SW480 (cell line): ENCODE measurements around the gene KRT6B.
"Not testable (repeated sequence)": the region's sequence is repeated elsewhere in the genome, so short reads cannot be mapped to it uniquely, and the experiment has no call there.

Experiments used
- DNase-seq: peaks from one replicate; pipeline ENCODE4 v3.0.0-alpha.2; 2016; ENCODE audit warnings: low spot score

KRT6B gene

DNA sequence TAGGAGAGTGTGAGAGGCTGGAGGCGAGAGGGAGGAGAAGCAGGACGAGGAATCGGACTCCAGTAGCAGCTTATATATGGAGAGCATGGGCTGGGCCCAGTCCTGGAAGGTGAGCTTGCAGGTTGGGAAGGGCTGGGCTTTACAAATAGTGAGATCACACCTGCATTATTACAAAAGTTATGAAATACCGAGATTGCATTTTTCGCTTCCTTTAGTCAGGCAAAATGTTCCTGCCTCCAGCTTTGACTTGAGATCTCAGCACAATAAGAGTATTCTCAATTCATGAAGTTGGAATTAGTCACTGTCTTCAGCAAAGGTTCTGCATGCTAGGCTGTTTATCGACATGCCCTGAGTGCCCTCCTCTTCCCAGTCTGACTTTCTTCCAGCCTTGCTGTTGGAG lies at the start of gene KRT6B:
Gene KRT6B, minus strand, starts transcription at position 46 of the 400 bp plus-strand sequence. CDS start 68 bp downstream, outside the sequence.
- DNase-seq = no peak

DNA sequence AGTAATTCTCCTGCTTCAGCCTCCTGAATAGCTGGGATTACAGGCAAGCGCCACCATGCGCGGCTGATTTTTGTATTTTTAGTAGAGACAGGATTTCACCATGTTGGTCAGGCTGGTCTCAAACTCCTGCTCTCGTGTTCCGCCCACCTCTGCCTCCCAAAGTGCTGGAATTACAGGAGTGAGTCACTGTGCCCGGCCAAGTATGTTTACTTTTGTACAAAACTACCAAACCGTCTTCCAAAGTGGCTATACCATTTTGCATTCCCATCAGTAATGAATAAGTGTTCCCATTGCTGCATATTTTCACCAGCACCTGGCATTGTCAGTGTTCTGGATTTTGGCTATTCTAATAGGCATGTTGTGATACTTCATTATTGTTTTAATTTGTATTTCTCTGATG lies 49.5 kb upstream of the KRT6B start:
- DNase-seq = no peak

DNA sequence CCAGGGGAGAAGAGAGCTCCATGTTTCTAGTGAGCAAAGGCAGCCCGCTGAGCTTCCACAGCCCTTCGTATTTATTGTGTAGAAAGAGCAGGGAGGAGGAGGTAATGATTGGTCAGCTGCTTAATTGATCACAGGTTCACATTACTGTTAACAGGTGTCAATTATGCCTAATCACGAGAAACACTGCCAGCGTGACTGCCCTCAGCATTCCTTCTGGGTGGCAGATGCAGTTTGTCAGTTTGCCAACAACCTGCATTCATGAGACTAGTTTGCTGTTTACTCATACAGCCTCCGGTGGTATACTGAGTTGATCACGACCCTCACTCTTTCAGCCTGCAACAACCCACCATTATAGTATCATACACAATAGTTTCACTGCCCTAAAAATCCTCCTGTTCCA lies 48.6 kb upstream of the KRT6B start:
- DNase-seq = not testable (repeated sequence)

DNA sequence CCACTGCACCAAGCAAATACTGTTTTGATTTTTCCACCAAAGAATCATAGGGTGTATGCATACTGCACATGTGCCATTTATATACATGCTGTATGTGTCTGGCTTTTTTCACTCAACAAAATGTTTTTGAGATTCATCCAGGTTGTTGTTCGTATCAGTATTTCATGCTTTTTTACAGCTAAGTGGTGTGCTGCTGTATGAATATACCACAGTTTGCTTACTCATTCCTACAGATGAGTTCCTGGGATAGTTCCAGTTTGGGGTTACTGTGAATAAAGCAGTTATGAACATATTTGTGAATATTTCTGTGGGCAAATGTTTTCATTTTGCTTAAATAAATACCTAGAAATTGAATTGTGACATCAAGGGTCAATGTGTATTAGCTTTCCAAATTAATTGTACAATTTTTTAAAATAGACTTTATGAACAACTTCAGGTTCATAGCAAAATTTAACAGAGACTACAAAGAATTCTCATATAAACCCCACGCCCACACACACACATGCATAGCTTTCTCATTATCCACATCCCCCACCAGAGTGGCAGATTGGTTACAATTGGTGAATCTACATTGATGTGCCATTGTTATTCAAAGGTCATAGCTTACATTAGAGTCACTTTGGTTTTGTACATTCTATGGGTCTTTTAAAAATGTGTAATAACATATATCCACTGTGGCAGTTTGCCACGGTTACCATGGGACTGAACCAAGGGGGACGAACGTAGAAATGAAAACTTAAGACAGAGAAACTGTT lies 48.0 kb upstream of the KRT6B start:
- no peak for DNase-seq

DNA sequence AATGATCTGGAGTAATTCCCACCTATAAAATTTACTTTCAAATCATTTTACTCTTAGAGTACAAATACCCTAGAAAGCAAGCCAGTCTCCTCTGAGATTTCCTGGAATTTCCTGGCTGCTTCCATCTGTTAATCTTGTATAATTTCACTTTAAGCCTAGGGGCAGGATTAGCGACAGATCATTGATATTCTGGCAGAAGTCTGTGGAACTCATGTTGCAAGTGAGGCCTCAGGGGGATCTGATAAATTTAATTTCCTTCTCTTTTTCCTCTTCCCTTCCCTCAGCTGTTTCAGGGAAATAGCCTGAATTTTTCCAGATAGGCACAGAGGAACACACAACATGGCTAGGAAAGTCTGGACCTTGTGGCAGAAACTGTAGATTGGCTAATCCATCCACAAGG lies 47.0 kb upstream of the KRT6B start:
- no peak for DNase-seq

DNA sequence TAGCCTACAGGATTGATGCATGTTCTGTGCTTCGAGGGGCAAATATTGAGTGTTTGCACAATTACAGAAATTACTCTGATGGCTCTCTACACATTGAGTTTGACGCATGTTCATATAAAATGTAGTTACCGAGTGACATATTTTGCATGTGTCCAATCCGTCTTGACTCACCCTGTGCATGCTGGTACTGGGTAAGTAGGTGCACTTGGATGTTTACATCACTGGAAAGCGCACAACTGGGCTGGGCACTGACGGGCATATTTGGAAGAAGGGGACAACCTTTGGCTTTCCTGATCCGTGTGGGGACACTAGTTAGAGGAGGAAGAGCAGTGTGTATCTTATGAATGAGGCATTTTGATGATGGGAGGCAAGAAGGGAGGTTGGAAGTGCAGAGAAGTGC lies 46.0 kb upstream of the KRT6B start:
- DNase-seq = no peak

DNA sequence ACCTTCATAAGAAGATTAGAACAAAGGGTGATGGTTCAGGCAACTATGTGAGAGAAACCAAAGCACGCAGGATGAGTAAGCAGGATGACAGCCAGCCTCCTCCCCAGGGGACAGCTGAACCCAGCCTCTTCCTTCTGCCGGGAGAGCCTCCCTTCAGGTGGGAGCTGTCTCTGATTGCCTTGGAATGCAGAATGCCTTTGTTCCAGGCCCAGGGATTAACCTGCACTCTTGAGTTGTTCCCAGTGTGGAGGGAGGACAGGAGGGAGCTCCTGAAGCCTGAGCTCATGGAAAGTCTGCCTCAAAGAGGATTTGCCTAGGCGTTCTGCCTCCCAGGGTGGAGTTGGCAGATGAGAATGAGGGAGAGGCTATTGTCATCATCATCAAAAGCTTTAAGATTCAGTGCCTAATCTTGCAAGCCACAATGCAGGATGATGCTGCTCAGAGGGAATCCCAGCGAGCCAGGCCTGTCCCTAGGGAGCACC lies 44.7 kb upstream of the KRT6B start:
- DNase-seq = peak; percentile 97

DNA sequence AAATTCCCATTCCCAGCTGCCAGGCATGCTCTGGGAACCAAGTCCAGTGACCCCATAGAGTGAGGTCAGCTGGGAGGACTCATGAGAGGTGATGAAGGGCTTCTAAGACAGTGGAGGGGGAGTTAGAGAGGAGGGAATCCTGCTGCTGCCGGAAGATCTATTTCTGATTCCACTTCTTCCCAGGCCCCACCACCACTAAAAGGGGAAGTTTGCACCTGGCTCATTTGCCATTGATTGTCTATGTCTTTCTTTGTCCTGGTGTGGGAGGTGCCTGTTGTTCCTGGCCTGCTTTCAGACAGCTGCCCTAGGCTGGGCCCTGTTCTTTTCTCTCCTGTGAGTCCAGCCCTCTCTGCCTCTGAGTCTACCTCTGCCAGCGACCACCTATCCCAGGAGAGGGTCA lies 44.1 kb upstream of the KRT6B start:
- DNase-seq = peak; percentile 80

DNA sequence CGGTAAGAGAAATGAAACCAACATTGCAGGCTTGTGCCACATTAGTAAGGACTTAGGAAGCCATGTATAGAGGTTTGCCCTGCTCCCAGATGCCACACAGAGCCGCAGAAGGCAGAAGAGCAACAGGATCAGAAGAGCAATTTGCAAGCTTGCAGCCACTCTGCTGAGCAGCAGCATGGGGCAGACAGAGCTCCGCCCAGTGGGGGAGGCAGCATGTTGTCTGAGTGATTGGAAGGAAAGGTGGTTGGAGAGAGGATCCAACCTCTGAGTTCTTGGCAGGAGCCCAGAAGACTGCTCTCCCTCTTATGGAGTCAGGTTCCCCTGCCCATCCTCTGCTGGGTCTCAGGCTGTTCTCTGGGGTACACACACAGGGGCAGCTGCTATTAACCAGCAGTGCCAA lies 43.4 kb upstream of the KRT6B start:
- DNase-seq = peak; percentile 81

DNA sequence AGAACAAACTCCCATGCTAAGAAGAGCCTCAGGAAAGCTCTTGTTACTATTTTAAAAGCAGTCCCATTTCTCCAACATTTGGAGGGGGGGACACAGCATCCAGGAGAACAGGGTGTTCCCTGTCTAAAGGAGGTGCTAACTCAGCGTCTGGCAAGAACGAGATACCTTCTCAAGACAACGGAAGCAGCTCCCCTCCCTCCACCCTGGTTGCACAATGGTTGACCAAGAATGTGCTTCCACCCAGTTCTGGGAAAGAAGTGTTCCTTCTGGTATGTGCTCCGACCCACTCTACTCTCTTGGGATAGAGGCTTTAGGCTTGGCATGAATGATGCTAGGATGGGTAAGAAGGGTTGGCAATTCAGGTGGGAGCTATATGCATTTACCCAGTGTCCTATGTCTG lies 42.6 kb upstream of the KRT6B start:
- no peak for DNase-seq

DNA sequence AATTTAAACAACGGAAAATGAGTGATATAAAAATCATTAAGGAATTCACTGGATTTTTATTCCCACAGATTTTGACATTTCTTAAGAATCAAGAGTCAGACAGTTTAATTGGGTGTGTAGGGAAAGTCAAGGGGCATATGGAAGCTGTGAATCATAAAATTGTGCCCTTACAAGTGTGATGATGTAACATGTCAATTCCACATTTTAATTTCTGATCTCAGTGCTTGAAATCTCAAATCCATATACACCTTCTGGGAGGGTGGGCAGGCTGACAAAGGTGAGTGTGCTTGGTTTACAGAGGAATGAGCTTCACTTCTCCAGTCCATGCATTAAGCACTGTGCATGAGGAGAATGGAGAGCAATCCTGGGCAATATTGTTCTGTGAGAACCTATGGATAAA lies 42.2 kb upstream of the KRT6B start:
- DNase-seq = no peak

DNA sequence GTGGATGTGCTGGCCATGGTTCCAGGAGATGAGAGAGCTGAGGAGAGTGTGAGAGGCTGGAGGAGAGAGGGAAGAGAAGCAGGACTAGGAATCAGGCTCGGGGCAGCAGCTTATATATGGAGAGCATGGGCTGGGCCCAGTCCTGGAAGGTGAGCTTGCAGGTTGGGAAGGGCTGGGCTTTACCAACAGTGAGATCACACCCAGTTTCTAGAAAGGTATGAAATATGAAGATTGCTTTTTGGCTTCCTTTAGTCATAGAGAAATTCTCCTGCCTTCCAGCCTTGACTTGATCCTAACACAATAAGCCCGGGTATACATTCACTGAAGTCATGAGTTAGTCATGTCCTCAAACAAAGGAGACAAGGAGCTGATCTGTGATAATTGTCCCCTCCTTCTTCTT lies 41.2 kb upstream of the KRT6B start, which contains the start of gene KRT6A:
Gene KRT6A, minus strand, starts transcription at position 86 of the 400 bp plus-strand sequence. Its CDS starts 69 bp downstream, at position 17.
- DNase-seq = no peak

DNA sequence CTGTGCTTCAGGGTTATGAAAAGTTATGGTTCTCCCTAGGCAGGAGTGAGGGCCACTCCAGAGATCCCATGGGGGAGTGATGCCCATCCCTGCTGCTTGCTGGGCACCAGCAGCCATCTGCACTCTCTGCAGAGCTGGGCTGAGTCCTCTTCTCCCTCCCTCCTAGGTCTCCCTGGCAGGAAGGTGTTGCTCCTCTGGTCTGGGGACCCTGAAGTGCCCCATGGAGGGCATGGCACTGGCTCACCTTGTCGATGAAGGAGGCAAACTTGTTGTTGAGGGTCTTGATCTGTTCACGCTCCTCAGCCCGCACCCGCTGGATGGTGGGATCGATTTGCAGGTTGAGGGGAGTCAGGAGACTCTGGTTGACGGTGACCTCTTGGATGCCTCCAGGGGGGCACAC lies 40.5 kb upstream of the KRT6B start:
- not testable (repeated sequence) for DNase-seq

DNA sequence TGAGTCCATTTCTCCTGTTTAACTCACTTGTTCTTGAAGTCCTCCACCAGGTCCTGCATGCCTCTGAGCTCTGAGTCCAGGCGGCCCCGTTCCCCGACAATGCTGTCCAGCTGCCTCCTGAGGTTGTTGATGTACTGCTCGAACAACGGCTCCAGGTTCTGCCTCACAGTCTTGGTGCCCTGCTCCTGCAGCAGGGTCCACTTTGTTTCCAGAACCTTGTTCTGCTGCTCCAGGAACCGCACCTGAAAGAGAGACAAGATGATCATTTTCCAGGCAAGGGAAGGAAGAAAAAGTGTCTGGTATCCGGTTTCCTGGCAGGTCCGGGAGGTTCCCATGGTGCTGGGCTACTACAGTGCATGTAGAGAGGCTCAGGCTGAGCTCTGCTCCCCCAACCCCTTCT lies 39.5 kb upstream of the KRT6B start:
- not testable (repeated sequence) for DNase-seq

DNA sequence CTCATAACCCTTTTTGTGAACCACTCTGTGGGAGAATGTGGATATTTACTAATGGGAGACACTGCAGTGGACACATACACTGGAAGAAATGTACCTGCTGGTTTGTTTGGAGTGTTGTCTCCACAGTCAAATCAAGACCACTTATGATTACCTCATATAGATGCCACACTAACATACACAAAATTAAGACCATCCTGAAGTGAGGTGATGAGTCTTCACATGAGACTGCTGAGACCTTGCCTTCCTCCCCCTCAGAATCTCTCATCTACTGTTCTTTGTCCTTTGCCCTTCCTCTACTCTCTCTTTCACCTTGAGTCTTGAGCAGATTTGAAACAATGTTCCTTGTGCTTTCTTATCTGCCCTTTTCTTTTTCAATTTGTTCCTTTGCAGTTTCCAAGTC lies 36.8 kb upstream of the KRT6B start:
- DNase-seq = no peak

DNA sequence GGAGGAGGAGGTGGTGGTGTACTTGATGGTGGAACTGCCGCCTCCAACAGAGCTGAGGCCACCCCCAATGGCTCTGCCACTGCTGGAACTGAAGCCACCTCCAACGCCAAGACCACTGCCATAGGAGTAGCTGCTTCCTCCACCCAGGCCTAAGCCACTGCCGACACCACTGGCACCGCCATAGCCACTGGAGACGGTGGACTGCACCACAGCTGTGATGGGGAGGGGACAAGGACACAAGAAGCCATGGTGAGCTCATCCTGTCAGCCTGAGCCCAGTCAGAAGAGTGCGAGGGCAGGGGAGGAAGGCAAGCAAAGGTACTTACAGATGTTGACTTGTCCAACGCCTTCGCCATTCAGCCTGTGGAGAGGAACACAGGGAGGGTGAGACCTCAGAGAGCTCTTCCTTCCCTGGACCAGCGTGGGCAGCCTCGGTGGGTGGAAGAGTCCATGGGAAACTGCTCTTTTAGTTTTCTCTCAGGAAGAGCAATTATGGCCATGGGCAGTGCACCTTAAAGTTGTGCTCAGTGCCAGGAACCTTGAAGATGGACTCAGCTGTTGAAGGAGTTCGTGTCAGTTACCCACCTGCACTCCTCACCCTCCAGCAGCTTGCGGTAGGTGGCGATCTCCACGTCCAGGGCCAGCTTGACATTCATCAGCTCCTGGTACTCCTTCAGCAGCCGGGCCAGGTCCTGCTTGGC lies 35.9 kb upstream of the KRT6B start:
- not testable (repeated sequence) for DNase-seq

DNA sequence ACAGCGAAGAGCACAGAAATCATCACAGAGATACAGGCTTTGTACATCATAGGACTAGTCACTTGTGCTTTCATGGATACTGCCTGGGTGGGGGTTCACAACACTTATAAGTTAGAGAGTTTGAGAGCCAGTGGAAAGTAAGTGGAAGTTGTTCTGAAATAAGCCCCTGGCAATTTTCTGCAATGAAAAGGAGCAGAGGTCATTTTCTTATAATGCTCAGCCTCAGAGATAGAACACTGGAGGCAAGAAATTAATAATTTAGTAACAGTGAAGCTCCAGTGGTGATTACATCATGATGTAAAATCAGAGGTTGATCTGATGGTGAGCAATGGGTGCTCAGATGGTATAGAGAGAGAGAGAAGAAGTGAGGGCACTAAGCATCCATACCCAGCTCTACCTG lies 35.3 kb upstream of the KRT6B start:
- DNase-seq = no peak

DNA sequence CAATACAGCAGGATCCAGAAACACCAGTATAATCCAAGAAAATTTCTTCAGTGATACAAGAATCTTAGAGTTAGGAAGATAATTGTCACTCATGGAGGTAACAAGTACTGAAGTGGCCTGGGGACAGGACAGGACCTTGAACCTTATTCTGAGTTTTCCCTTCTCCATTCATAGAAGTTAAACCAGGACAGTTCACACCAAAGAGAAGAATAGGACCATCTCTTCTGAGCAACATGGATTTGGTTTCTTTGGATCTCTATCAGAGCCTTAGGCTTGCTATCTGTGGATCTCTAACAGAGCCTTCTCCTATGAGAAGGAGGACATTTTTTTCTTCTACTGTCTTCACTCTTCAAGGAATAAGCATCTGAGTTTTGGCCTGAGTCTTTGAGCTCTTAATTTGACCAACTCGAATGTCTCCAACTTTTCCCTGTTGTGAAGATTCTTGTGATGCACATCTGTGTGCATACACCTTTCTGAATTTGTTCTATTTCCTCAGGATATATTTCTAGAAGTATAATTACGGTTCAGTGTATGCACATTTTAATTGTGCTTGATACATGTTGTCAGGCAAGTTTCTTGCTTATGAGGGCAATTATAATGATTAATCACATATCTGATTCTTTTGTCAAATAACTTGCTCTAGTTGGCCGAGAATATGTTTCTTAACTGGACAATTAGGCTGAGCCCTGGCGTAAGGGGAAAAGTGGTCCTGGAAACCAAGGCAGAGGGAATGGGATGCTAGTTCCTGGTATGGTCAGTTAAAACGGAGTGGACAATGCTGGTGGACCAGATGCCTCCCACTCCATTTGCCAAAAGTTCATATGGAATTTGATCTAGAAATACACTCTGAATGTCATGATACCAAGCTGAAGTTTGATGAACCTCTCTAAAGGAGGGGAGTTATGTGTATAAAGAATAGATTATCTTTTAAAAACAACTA lies 34.5 kb upstream of the KRT6B start:
- DNase-seq = no peak

DNA sequence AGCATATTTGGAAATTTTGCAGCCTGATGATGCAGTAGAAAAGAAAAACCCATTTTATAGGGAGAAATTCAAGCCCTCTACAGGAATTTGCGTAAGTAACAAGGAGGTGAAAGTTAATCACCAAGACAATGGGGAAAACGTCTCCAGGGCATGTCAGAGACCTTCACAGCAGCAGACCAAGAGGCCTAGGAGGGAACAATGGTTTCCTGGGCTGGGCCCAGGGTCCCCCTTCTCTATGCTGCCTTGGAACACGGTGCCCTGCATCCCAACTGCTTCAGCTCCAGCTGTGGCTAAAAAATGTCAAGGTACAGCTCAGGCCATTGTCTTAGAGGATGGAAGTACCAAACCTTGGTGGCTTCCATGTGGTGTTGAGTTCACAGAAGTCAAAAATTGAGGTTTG lies 28.1 kb upstream of the KRT6B start:
- DNase-seq = no peak

DNA sequence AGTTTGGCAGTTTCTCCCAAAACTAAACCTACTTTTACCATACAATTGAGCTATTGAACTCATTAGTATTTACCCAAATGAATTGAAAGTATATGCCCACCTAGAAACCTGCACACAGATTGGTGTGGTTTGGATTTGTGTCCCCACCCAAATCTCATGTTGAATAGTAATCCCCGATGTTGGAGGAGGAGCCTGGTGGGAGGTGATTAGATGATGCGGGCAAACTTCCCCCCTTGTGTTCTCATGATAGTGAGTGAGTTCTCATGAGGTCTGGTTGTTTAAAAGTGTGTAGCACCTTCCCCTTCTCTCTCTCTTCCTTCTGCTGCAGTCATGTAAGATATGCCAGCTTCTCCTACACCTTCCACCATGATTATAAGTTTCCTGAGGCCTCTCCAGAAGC lies 25.7 kb upstream of the KRT6B start:
- DNase-seq = no peak

DNA sequence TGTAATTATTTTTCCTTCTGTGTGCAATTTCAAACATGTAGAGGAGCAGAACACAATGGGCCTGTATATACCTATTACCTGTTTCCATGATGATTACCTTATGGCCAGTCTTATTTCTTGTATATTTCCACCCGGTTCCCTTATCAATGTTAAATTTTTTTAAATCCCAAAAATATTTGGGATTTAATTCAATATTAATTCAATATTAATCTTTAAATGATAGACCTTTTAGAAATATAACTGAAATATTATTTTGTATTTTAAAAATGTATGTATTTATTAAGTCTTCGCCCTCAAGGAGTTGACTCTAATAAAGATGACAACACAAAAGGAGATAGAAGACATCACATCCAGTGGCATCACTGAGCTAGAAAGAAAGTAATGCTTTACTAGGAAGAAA lies 22.3 kb upstream of the KRT6B start:
- DNase-seq = no peak

DNA sequence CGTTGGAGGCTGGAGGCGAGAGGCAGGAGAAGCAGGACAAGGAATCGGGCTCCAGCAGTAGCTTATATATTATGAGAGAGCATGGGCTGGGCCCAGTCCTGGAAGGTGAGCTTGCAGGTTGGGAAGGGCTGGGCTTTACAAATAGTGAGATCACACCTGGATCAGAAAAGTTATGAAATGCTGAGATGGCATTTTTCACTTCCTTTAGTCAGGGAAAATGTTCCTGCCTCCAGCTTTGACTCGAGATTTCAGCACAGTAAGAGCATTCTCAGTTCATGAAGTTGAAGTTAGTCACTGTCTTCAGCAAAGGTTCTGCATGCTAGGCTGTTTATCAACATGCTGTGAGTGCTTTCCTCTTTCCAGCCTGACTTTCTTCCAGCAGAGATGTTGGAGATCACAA lies 21.8 kb upstream of the KRT6B start, which contains the start of gene KRT6C:
Gene KRT6C, minus strand, starts transcription at position 38 of the 400 bp plus-strand sequence. CDS start 68 bp downstream, outside the sequence.
- DNase-seq = no peak
